ENCODE results near the gene WDR88.

- TF ChIP-seq POLR2A (IDR thresholded peaks at IDR 0.05; ENCODE audit: low read depth, low read length) (no peak), TAF1 (IDR thresholded peaks at IDR 0.05; ENCODE audit: low read depth, low read length) (no peak), POLR2AphosphoS5 (IDR thresholded peaks at IDR 0.05; ENCODE audit: low read depth, low read length) (no peak)
Observed at GRCh38 chr19:33093420-33094210, 38.3 kb upstream of the WDR88 start.

Measured in GM12891 (cell line).